IPS-18c (cell line): Measurements from ENCODE around the gene CLIC5.

ENCODE experiments used
- H3K4me3 ChIP-seq: 2 replicates; pipeline ENCODE4 v1.7.0; 2013; ENCODE audit warnings: low read depth, mild to moderate bottlenecking, low read length, moderate library complexity; ENCODE audit not compliant: insufficient read depth
- H3K9me3 ChIP-seq: one replicate; pipeline ENCODE4 v1.6.1; 2013; ENCODE audit warnings: mild to moderate bottlenecking, low read length, moderate library complexity; ENCODE audit not compliant: control insufficient read depth, insufficient read depth

CLIC5 gene

GRCh38 chr6:46014046-46014445 lies 1.6 kb downstream of the CLIC5 start:
- Histone ChIP-seq H3K4me3 (peak overlapping the region; percentile 66; the same call in 1 of the 2 replicates), H3K9me3 (no peaks in the 10 kb centered on the region)

GRCh38 chr6:46013639-46014038 lies 2.0 kb downstream of the CLIC5 start:
- 0 out of 2 replicates have a peak overlapping the region, but pooled peaks have one; percentile 1 for H3K4me3 ChIP-seq
- no peaks in the 10 kb centered on the region for H3K9me3 ChIP-seq

- Histone ChIP-seq H3K4me3 (no peak overlapping the region), H3K9me3 (no peaks in the 10 kb centered on the region)
Measured at GRCh38 chr6:46012834-46013233, 2.8 kb downstream of the CLIC5 start.

- H3K9me3 ChIP-seq = no peaks in the 10 kb centered on the region
- H3K4me3 ChIP-seq = no peak overlapping the region
Measured at GRCh38 chr6:46011188-46012085, 4.2 kb downstream of the CLIC5 start.

- Histone ChIP-seq H3K4me3 (no peak overlapping the region), H3K9me3 (no peaks in the 10 kb centered on the region)
Measured at GRCh38 chr6:46010771-46011170, 4.9 kb downstream of the CLIC5 start.

GRCh38 chr6:46010270-46010669 lies 5.4 kb downstream of the CLIC5 start:
- H3K4me3 ChIP-seq = no peak overlapping the region
- no peaks in the 10 kb centered on the region for H3K9me3 ChIP-seq

- Histone ChIP-seq H3K9me3 (no peaks in the 10 kb centered on the region), H3K4me3 (no peak overlapping the region)
Measured at GRCh38 chr6:46002264-46002663, 13.4 kb downstream of the CLIC5 start.

- Histone ChIP-seq H3K4me3 (no peak overlapping the region), H3K9me3 (no peaks in the 10 kb centered on the region)
Measured at GRCh38 chr6:46000905-46001304, 14.8 kb downstream of the CLIC5 start.

- no peak overlapping the region for H3K4me3 ChIP-seq
- H3K9me3 ChIP-seq = no peaks in the 10 kb centered on the region
Measured at GRCh38 chr6:45998524-45998923, 17.1 kb downstream of the CLIC5 start.

- Histone ChIP-seq H3K4me3 (no peak overlapping the region), H3K9me3 (no peaks in the 10 kb centered on the region)
Measured at GRCh38 chr6:45997875-45998506, 17.7 kb downstream of the CLIC5 start.

- no peaks in the 10 kb centered on the region for H3K9me3 ChIP-seq
- no peak overlapping the region; the same call in 1 of the 2 replicates for H3K4me3 ChIP-seq
Measured at GRCh38 chr6:45991189-45991588, 24.5 kb downstream of the CLIC5 start.

- no peaks in the 10 kb centered on the region for H3K9me3 ChIP-seq
- no peak overlapping the region for H3K4me3 ChIP-seq
Measured at GRCh38 chr6:45990162-45990561, 25.5 kb downstream of the CLIC5 start.

GRCh38 chr6:45988635-45989034 lies 27.0 kb downstream of the CLIC5 start:
- no peaks in the 10 kb centered on the region for H3K9me3 ChIP-seq

GRCh38 chr6:45987856-45988255 lies 27.8 kb downstream of the CLIC5 start:
- no peaks in the 10 kb centered on the region for H3K9me3 ChIP-seq
- no peak overlapping the region for H3K4me3 ChIP-seq

More at GRCh38 chr6:45988635-45989034, 27.0 kb downstream of the CLIC5 start:
- no peak overlapping the region for H3K4me3 ChIP-seq

GRCh38 chr6:45986746-45987274 lies 28.9 kb downstream of the CLIC5 start:
- H3K4me3 ChIP-seq = no peak overlapping the region
- H3K9me3 ChIP-seq = peaks cover 2% of the 10 kb centered on the region

- Histone ChIP-seq H3K4me3 (no peak overlapping the region), H3K9me3 (peaks cover 2% of the 10 kb centered on the region)
Measured at GRCh38 chr6:45984788-45985425, 30.8 kb downstream of the CLIC5 start.

GRCh38 chr6:45984347-45984746 lies 31.3 kb downstream of the CLIC5 start:
- Histone ChIP-seq H3K4me3 (no peak overlapping the region), H3K9me3 (peaks cover 2% of the 10 kb centered on the region)
